Body of pancreas (tissue), 4 donors: ENCODE results near the gene PYM1. TPM values are rescaled to one million over a fixed set of nuclear protein-coding genes. Genes with fewer than 3 reads are reported as not detected.
"Not testable (repeated sequence)": the region's sequence is repeated elsewhere in the genome, so short reads cannot be mapped to it uniquely, and the experiment has no call there.

Experiments
- ATAC-seq: fragments of 150-250 bp; one replicate; pipeline ENCODE4 v1.9.1; 2016
- DNase-seq, 4 donors: peaks; one replicate each; pipeline ENCODE4 v3.0.0-alpha.2; 2019
- H3K27ac ChIP-seq, 4 donors: fragments of 200-600 bp; sonication (generic); 1 replicate in 3 of 4; 2 replicates in 1 of 4; pipeline versions ENCODE4 v1.5.1 to v1.6.1; 2016 to 2019; ENCODE audit warnings: mild to moderate bottlenecking in 1 of 4, mixed read lengths in 1 of 4, moderate library complexity in 1 of 4
- H3K27me3 ChIP-seq, 2 donors: fragments of 200-600 bp; sonication (generic); one replicate each; pipeline ENCODE4 v1.6.0; 2016; ENCODE audit warnings: mild to moderate bottlenecking in 1 of 2
- H3K36me3 ChIP-seq, 2 donors: fragments of 200-600 bp; sonication (generic); replicated peaks in 1 of 2; 2 replicates each; pipeline ENCODE4 v1.5.1; 2016; ENCODE audit warnings: low read depth in 2 of 2; ENCODE audit not compliant: insufficient read depth in 1 of 2
- H3K4me1 ChIP-seq: fragments of 200-600 bp; sonication (generic); one replicate; pipeline ENCODE4 v1.6.0; 2016
- H3K4me3 ChIP-seq, 2 donors: fragments of 200-600 bp; sonication (generic); 1 replicate in 1 of 2; 2 replicates in 1 of 2; pipeline ENCODE4 v1.5.1; 2016 to 2019
- H3K9me3 ChIP-seq, 3 donors: fragments of 200-600 bp; sonication (generic); 1 replicate in 2 of 3; 2 replicates in 1 of 3; pipeline ENCODE4 v1.5.1; 2016
- POLR2A ChIP-seq, 3 donors: fragments of 450-650 bp; IDR thresholded peaks; one replicate each; pipeline ENCODE4 v1.6.1; 2016; ENCODE audit warnings: antibody characterized with exemption in 3 of 3, mild to moderate bottlenecking in 2 of 3
- WGBS, 2 donors: methylation state at CpG; one replicate each; pipeline ENCODE4 v1.1.5; 2017; 5-methylcytosine and 5-hydroxymethylcytosine counted together
- intact Hi-C: fragments of 100-400 bp; cut with DNase I; formaldehyde crosslinking; loops from one replicate; pipeline ENCODE4 v1.15.1; 2023
- total RNA-seq, 2 donors: library from RNA; depleted of rRNA; stranded (reverse); fragments of >200 nt; gene quantifications; one replicate each; pipeline ENCODE4 v1.1.0, GENCODE V29; 2016
- TF ChIP-seq, protein P1 (sequence below), 7 experiments: fragments of 450-650 bp in 4 of 7; fragments of 200-600 bp in 3 of 7; sonication (generic) in 3 of 7; IDR thresholded peaks; one replicate each; pipeline ENCODE4 v1.5.1; 2016 to 2019; ENCODE audit warnings: antibody characterized with exemption in 7 of 7

Gene PYM1
- total RNA-seq, 2 donors from 2014 or later: 21.5 to 26.0 TPM

DNA sequence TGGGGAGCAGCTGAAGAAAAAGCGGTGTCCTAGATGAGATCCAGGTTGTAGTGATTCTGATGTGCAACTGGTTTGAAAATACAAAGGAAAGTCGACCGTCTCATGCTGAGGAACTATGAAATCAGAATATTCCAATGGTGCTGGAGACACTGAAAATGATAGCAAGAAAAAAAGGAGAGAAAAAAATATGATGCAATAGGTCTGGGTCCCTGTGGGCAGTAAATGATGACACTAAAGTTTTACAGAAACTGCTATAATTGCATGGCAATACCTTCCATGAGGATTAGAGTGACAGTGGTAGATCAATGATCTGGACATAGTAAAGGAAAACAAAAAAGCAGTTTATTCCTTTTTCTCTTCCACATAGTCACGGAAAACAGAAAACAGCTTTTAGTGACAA is 2.3 kb downstream of the PYM1 start:
- H3K27ac ChIP-seq: no peak overlapping the region
- WGBS, 2 donors: 66 to 67% methylated on average over 4 of the region's 4 CpGs
- intact Hi-C loops: no loop called here

DNA sequence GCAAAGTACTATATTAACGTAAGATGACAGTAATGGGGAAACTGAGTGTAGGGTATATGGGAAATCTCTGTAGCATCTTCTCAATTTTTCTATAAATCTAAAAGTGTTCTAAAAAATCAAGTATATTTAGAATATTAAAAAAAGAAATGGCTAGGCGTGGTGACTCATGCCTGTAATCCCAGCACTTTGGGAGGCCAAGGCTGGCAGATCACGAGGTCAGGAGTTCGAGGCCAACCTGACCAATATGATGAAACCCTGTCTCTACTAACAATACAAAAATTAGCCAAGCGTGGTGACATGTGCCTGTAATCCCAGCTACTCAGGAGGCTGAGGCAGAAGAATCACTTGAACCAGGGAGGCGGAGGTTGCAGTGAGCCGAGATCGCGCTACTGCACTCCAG is 4.0 kb downstream of the PYM1 start:
- H3K9me3 ChIP-seq: not testable (repeated sequence)

More for the DNA sequence above, 2.3 kb downstream of the PYM1 start:
- ATAC-seq (no peak), DNase-seq (no peak)
- Histone ChIP-seq H3K4me3 (no peak overlapping the region), H3K4me1 (peaks cover 30% of the 10 kb centered on the region), H3K9me3 (no peaks in the 10 kb centered on the region), H3K27me3 (no peaks in the 10 kb centered on the region), H3K36me3 (peaks cover 0 to 3% of the 10 kb centered on the region in 2 donors)
- TF ChIP-seq, protein P1, sequence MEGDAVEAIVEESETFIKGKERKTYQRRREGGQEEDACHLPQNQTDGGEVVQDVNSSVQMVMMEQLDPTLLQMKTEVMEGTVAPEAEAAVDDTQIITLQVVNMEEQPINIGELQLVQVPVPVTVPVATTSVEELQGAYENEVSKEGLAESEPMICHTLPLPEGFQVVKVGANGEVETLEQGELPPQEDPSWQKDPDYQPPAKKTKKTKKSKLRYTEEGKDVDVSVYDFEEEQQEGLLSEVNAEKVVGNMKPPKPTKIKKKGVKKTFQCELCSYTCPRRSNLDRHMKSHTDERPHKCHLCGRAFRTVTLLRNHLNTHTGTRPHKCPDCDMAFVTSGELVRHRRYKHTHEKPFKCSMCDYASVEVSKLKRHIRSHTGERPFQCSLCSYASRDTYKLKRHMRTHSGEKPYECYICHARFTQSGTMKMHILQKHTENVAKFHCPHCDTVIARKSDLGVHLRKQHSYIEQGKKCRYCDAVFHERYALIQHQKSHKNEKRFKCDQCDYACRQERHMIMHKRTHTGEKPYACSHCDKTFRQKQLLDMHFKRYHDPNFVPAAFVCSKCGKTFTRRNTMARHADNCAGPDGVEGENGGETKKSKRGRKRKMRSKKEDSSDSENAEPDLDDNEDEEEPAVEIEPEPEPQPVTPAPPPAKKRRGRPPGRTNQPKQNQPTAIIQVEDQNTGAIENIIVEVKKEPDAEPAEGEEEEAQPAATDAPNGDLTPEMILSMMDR (IDR thresholded peaks at IDR 0.05): no peak
- TF ChIP-seq POLR2A (IDR thresholded peaks at IDR 0.05): no peak

DNA sequence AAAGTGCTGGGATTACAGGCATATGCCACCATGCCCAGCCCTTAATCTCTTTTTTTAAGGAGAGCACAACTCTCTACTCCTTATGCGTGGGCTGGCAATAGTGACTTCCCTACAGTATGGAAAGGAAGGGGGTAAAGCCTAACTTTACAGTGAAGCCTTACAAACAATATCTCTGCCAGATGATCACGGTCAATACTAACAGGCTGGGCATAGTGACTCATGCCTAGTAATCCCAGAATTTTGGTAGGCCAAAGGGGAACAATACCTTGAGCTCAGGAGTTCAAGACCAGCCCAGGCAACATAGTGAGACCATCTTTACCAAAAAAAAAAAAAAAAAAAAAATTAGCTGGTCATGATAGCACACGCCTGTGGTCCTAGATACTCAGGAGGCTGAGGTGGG is 5.6 kb downstream of the PYM1 start:
- no peaks in the 10 kb centered on the region for H3K27me3 ChIP-seq
- peaks cover 22% of the 10 kb centered on the region for H3K4me1 ChIP-seq
- H3K27ac ChIP-seq: no peak overlapping the region
- TF ChIP-seq, protein P1 (IDR thresholded peaks at IDR 0.05): no peak
- no peak for TF ChIP-seq POLR2A (IDR thresholded peaks at IDR 0.05)
- H3K36me3 ChIP-seq: peaks cover 0 to 3% of the 10 kb centered on the region in 2 donors
- H3K4me3 ChIP-seq: no peak overlapping the region
- no peak for ATAC-seq
- H3K9me3 ChIP-seq: no peaks in the 10 kb centered on the region
- intact Hi-C loops: no loop called here
- DNase-seq: no peak
- 83 to 97% methylated on average over 3 of the region's 3 CpGs for WGBS, 2 donors

More for the DNA sequence above, 4.0 kb downstream of the PYM1 start:
- H3K36me3 ChIP-seq, ATAC-seq, H3K27me3 ChIP-seq, DNase-seq, intact Hi-C loops, H3K4me3 ChIP-seq, H3K27ac ChIP-seq: not testable (repeated sequence)
- peaks cover 29% of the 10 kb centered on the region for H3K4me1 ChIP-seq
- WGBS, 2 donors: 89 to 91% methylated on average over 9 of the region's 9 CpGs

DNA sequence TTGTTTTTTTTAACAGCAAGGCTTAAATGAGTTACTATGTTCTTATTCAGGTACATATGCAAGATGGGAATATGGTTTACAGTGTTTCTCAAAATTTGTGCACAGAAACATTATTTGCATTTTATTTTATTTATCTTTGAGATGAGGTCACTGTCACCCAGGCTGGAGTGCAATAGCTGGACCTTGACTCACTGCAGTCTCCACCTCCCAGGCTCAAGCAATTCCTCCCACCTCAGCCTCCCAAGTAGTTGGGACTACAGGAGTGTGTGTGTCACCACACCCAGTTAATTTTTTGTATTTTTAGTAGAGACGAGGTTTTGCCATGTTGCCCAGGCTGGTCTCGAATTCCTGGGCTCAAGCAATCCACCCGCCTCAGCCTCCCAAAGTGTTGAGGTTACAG is 8.7 kb downstream of the PYM1 start:
- ATAC-seq, H3K27ac ChIP-seq, DNase-seq: not testable (repeated sequence)

DNA sequence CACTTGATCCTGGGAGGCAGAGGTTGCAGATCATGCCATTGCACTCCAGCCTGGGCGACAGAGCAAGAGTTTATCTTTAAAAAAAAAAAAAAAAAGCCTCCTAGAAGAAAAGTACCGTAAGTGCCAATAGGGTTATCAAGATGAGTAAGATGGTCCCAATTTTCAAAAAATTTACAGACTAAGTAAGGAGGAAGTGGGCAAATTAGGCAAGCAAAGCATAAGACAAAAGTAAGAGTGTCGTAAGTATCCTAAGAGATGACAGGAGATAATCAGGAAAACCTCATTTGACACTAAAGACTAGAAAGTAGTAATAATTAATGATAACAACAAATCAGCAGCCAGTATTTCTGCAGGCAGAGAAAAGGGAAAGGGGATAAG is 12.2 kb downstream of the PYM1 start:
- intact Hi-C loops: loop anchor here (10.0 kb wide), 1 partner anchor 81 kb away; no protein-coding TSS in a partner anchor
- ATAC-seq (no peak), DNase-seq (no peak)
- peak overlapping the region in 1 of 4 donors; percentile 55 for H3K27ac ChIP-seq
- no peak overlapping the region for H3K4me3 ChIP-seq
- TF ChIP-seq POLR2A (IDR thresholded peaks at IDR 0.05): no peak
- TF ChIP-seq, protein P1 (IDR thresholded peaks at IDR 0.05): no peak
- H3K9me3 ChIP-seq: no peaks in the 10 kb centered on the region
- H3K4me1 ChIP-seq: peaks cover 51% of the 10 kb centered on the region
- H3K36me3 ChIP-seq: no peaks in the 10 kb centered on the region
- H3K27me3 ChIP-seq: no peaks in the 10 kb centered on the region
- WGBS, 2 donors: 46 to 52% methylated on average over 3 of the region's 3 CpGs

More for the DNA sequence above, 8.7 kb downstream of the PYM1 start:
- not testable (repeated sequence) for H3K27me3 ChIP-seq, H3K9me3 ChIP-seq, H3K4me3 ChIP-seq, H3K36me3 ChIP-seq
- H3K4me1 ChIP-seq: peaks cover 28% of the 10 kb centered on the region
- intact Hi-C loops: loop anchor here (10.0 kb wide), 1 partner anchor 84 kb away; no protein-coding TSS in a partner anchor
- 75 to 77% methylated on average over 3 of the region's 3 CpGs for WGBS, 2 donors

DNA sequence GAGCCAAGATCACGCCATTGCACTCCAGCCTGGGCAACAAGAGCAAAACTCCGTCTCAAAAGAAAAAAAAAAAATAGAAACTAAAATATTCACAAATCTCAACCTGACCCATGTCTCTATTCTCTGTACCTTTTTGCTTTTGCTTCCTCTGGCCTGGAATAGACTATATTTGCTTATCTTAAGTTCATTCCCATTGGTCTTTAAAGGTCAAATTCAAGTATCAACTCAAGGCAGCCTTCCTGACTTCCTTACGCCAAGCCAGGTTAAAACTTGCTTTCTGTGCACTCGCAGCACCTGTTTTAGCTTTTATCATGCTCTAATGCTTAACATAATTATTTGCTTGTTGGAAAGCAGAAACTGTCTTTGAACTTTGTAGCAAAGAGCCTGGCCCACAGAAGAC is 14.8 kb downstream of the PYM1 start:
- no peak overlapping the region for H3K4me3 ChIP-seq
- DNase-seq: no peak
- 49% methylated on average over 4 of the region's 4 CpGs for WGBS, 2 donors
- no peak for ATAC-seq
- H3K36me3 ChIP-seq: no peaks in the 10 kb centered on the region
- H3K27ac ChIP-seq: peak overlapping the region in 2 of 4 donors; percentile 19 to 36
- no peaks in the 10 kb centered on the region for H3K27me3 ChIP-seq
- H3K9me3 ChIP-seq: no peaks in the 10 kb centered on the region
- peaks cover 68% of the 10 kb centered on the region for H3K4me1 ChIP-seq
- intact Hi-C loops: loop anchor here (10.0 kb wide), 1 partner anchor 78 kb away; no protein-coding TSS in a partner anchor
- no peak for TF ChIP-seq POLR2A (IDR thresholded peaks at IDR 0.05)
- TF ChIP-seq, protein P1 (IDR thresholded peaks at IDR 0.05): no peak
